ENCODE data around the gene DAP3. TPM values are rescaled to one million over a fixed set of nuclear protein-coding genes. Genes with fewer than 3 reads are reported as not detected.
A peak's percentile ranks its signal among the peaks of the same experiment; 100 is the strongest.
"Not testable (repeated sequence)": the region's sequence is repeated elsewhere in the genome, so short reads cannot be mapped to it uniquely, and the experiment has no call there.

DAP3 gene
- total RNA-seq, 6 donors from 2014 or later, result 60.8 to 233 (median 100) TPM

DNA sequence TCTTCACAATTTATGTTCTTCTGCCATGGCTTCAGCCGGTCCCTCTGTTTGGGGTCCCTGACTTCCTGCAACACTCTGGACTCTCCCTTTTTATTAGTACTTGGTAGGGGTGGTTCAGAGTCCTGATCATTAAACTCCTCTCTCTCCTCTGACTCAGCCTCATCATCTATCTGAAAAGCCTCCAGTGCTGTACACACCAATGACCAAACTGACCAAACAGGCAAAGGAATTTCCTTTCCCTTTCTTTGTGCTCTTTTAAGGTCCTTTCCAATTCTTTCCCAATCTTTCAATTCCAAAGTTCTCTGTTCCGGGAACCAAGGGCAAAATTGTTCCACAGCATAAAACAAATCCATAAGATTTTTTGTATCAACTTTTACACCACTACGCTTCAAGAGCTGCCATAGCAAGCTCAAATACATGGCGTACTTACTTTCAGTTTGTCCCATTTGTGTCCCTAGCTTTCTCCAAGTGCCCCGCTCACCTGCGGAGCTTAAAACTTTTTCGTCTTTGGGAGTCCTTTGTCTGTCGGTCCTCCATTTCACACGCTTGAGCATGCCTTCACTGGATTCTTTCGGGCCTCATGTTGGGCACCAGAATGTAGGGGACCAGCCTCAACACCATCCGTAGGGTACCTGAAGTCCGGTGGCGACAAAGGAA is 9.6 kb downstream of the DAP3 start:
- Histone ChIP-seq H3K27ac (no peak overlapping the region), H3K27me3 (no peaks in the 10 kb centered on the region), H3K36me3 (no peaks in the 10 kb centered on the region), H3K9me3 (no peaks in the 10 kb centered on the region), H3K4me3 (no peak overlapping the region), H3K4me1 (peaks cover 3 to 14% (median 9%) of the 10 kb centered on the region in 4 donors)
- 95 to 96% methylated on average over 13 of the region's 13 CpGs for WGBS, 2 donors
- TF ChIP-seq POLR2A (IDR thresholded peaks at IDR 0.05) (no peak), POLR2AphosphoS5 (IDR thresholded peaks at IDR 0.05) (no peak), CTCF (IDR thresholded peaks at IDR 0.05) (no peak), EP300 (IDR thresholded peaks at IDR 0.05) (no peak)
- ATAC-seq (ENCODE audit: low FRiP score in 2 of 2) (no peak), DNase-seq (no peak)

DNA sequence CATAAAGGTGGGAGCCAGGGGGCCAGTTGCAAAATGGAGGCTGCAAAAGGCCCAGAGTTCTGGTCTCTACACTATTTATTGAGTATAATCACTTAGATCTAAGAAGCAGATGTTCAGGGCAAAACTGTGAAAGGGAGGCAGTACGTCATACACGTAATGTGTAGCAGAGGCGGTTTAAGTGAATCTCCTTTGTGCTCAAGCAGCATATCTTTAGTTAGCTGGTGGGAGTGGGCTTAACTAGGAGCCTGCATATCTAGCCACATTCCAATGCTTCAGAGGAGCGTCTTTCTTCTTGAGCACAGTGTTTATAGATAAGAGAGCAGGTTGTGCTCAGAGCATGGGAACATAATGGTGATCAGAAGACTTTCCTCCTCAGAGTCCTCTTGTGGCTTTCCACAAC is 10.2 kb downstream of the DAP3 start:
- 84 to 95% methylated on average over 4 of the region's 4 CpGs for WGBS, 2 donors
- not testable (repeated sequence) for ATAC-seq (ENCODE audit: low FRiP score in 2 of 2)

DNA sequence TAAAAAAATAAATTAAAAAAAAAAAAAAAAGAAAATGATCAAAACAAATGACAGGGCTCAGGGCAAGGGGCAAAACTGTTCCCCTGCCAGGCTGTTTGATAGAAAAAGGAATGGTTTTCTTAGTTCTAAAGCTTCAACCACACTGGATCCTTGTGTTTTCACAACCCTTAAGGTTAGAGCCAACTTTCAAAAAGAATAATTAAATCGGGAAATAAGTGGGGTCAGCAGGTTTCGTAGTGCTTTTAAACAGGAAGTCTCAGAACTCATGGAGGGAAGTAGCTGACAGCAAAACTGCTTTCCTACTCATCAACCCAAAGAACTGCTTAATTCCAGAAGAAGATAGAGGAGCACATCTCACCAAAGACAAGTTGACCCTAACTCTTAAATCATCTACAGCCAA is 12.8 kb downstream of the DAP3 start:
- WGBS, 2 donors, result 13 to 28% methylated on average over 2 of the region's 2 CpGs
- DNase-seq, H3K36me3 ChIP-seq, H3K9me3 ChIP-seq, H3K4me3 ChIP-seq, H3K4me1 ChIP-seq, H3K27me3 ChIP-seq, H3K27ac ChIP-seq: not testable (repeated sequence)
- ATAC-seq (ENCODE audit: low FRiP score in 2 of 2), result peak in 1 of 2 donors; percentile 67

More for the DNA sequence above, 10.2 kb downstream of the DAP3 start:
- not testable (repeated sequence) for H3K27ac ChIP-seq, H3K4me3 ChIP-seq, H3K9me3 ChIP-seq, H3K36me3 ChIP-seq, DNase-seq, H3K27me3 ChIP-seq
- H3K4me1 ChIP-seq, result peaks cover 3 to 13% (median 8%) of the 10 kb centered on the region in 4 donors

DNA sequence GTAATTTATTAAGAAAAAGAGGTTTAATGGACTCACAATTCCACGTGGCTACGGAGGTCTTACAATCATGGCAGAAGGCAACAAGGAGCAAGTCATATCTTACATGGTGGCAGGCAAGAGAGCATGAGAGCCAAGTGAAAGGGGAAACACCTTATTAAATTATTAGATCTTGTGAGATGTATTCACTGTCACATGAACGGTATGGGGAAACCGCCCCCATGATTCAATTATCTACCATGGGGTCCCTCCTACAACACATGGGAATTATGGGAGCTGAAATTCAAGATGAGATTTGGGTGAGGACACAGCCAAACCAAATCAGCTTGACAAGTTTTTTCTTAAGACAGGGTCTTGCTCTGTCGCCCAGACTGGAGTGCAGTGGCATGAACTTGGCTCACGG is 14.3 kb downstream of the DAP3 start:
- no peak overlapping the region for H3K27ac ChIP-seq
- ATAC-seq (ENCODE audit: low FRiP score in 2 of 2), result no peak
- no peaks in the 10 kb centered on the region for H3K27me3 ChIP-seq
- 90 to 93% methylated on average over 6 of the region's 6 CpGs for WGBS, 2 donors
- H3K9me3 ChIP-seq, result no peaks in the 10 kb centered on the region
- H3K4me1 ChIP-seq, result peaks cover 0 to 3% (median 1%) of the 10 kb centered on the region in 4 donors
- no peaks in the 10 kb centered on the region for H3K36me3 ChIP-seq
- no peak for TF ChIP-seq POLR2AphosphoS5 (IDR thresholded peaks at IDR 0.05)
- TF ChIP-seq EP300 (IDR thresholded peaks at IDR 0.05), result no peak
- no peak for TF ChIP-seq CTCF (IDR thresholded peaks at IDR 0.05)
- no peak for TF ChIP-seq POLR2A (IDR thresholded peaks at IDR 0.05)
- no peak for DNase-seq
- no peak overlapping the region for H3K4me3 ChIP-seq

GRCh38 chr1:155704414-155704813 is 15.5 kb downstream of the DAP3 start:
- not testable (repeated sequence) for H3K27ac ChIP-seq; DNase-seq; H3K4me3 ChIP-seq; H3K27me3 ChIP-seq; H3K4me1 ChIP-seq; H3K9me3 ChIP-seq; H3K36me3 ChIP-seq; ATAC-seq (ENCODE audit: low FRiP score in 2 of 2)
- 93 to 94% methylated on average over 5 of the region's 5 CpGs for WGBS, 2 donors

DNA sequence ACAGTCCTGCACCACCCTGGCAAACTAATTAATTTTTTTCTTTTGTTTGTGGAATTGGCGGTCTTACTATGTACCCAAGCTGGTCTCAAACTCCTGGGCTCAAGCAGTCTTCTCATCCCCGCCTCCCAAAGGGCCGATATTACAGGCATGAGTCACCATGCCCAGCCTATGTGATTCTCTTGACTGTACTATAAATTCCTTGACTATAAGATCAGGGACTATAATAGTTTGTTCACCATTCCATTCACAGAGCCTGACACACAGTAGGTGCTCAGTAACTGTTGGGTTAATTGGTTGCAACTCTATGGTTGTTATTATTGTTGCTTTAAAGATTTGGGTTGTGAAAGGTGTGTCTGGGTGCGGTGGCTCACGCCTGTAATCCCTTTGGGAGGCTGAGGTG is 17.2 kb downstream of the DAP3 start:
- no peak for ATAC-seq (ENCODE audit: low FRiP score in 2 of 2)
- no peaks in the 10 kb centered on the region for H3K9me3 ChIP-seq
- H3K4me3 ChIP-seq, result no peak overlapping the region
- peaks cover 0 to 3% (median 1%) of the 10 kb centered on the region in 4 donors for H3K4me1 ChIP-seq
- TF ChIP-seq CTCF (IDR thresholded peaks at IDR 0.05) (no peak), POLR2AphosphoS5 (IDR thresholded peaks at IDR 0.05) (no peak), POLR2A (IDR thresholded peaks at IDR 0.05) (no peak)
- 90 to 93% methylated on average over 5 of the region's 5 CpGs for WGBS, 2 donors
- H3K36me3 ChIP-seq, result peaks cover 0 to 4% (median 1%) of the 10 kb centered on the region in 4 donors
- H3K27me3 ChIP-seq, result no peaks in the 10 kb centered on the region
- no peak for DNase-seq
- H3K27ac ChIP-seq, result no peak overlapping the region

Data from upper lobe of left lung (tissue), 6 donors.